Uterus (tissue), 4 donors: ENCODE data around the gene NPRL2. TPM values are rescaled to one million over a fixed set of nuclear protein-coding genes. Genes with fewer than 3 reads are reported as not detected.

ENCODE experiments used
- DNase-seq, 2 donors: peaks; one replicate each; pipeline ENCODE4 v3.0.0-alpha.2; 2019 to 2020
- H3K27ac ChIP-seq, 2 donors: fragments of 200-600 bp; sonication (generic); 1 replicate in 1 of 2; 2 replicates in 1 of 2; pipeline ENCODE4 v1.5.1; 2016 to 2018
- H3K27me3 ChIP-seq, 2 donors: fragments of 200-600 bp; sonication (generic); one replicate each; pipeline ENCODE4 v1.5.1; 2018 to 2019; ENCODE audit warnings: control low read depth in 1 of 2
- H3K36me3 ChIP-seq, 2 donors: fragments of 200-600 bp; sonication (generic); one replicate each; pipeline ENCODE4 v1.5.1; 2019; ENCODE audit warnings: control low read depth in 1 of 2
- H3K4me1 ChIP-seq, 2 donors: fragments of 200-600 bp; sonication (generic); one replicate each; pipeline ENCODE4 v1.5.1; 2018 to 2019; ENCODE audit warnings: control low read depth in 1 of 2
- H3K4me3 ChIP-seq, 2 donors: fragments of 200-600 bp; sonication (generic); 1 replicate in 1 of 2; 2 replicates in 1 of 2; pipeline ENCODE4 v1.5.1; 2018 to 2019; ENCODE audit warnings: mild to moderate bottlenecking in 1 of 2
- H3K9me3 ChIP-seq, 2 donors: fragments of 200-600 bp; sonication (generic); one replicate each; pipeline ENCODE4 v1.5.1; 2019; ENCODE audit warnings: control low read depth in 1 of 2
- POLR2A ChIP-seq, 2 donors: fragments of 450-650 bp; IDR thresholded peaks; one replicate each; pipeline ENCODE4 v1.6.1; 2016; ENCODE audit warnings: antibody characterized with exemption in 2 of 2, mild to moderate bottlenecking in 1 of 2, moderate library complexity in 1 of 2
- intact Hi-C: fragments of 100-400 bp; cut with DNase I; formaldehyde crosslinking; loops from one replicate; pipeline ENCODE4 v1.15.1; 2023; ENCODE audit warnings: low total_unique reads
- total RNA-seq, 4 donors: library from RNA; depleted of rRNA in 3 of 4; stranded (reverse); fragments of >200 nt in 3 of 4; gene quantifications; one replicate each; pipeline versions ENCODE4 v1.1.0 to v1.2.4, GENCODE V29; 2014 to 2023
- TF ChIP-seq, protein P1 (sequence below), 4 experiments: fragments of 200-600 bp in 2 of 4; fragments of 450-650 bp in 2 of 4; sonication (generic) in 2 of 4; IDR thresholded peaks; one replicate each; pipeline ENCODE4 v1.5.1; 2016 to 2019; ENCODE audit warnings: antibody characterized with exemption in 4 of 4, mild to moderate bottlenecking in 2 of 4, moderate library complexity in 1 of 4
- donor health status: DM: yes; HTN: yes; CAD: no.

NPRL2 gene
- total RNA-seq, 4 donors from 2014 or later, result 11.8 to 26.2 (median 16.0) TPM

DNA sequence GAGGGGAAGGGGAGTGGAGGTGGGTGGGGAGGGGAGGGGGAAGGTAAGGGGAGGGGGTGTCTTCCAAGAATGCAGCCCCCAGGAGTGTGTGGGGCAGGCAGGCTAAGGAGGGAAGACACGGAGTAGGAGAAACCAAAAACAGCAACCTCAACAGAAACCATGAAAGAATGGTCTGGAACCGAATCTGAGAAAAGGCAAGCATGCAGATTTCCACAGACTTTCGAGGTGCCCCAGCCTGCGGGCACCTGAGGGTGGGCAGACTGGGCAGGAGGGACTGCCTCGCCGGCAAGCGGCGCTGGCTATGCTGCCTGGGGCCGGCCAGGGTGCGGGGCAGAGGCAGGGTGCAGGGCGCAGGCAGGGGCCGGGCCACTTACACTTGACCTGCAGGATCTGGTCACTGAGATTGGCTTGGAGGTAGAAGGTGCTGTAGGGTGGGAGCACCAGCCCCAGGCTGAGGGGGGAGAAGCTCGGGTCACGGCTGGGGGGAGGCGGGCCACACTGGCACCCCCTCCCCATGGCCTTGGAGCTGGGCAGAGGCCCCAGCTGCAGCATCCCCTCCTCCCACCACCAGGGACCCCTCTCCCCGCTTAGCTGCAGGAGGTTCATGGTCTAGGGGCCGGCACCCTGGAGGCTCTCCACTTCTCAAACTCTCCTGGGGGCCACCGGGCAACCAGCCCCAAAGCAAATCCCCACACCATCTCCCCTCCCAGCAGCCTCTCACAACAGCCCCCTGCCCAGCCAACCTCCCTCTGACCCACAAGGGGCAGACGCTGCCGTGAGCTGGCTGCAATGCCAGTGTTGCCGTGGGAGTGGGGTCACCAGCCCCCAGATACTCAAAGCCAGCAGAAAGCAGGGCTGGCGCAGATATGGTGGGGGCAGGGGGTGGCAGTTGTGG lies 24.0 kb upstream of the NPRL2 start:
- Histone ChIP-seq H3K36me3 (no peaks in the 10 kb centered on the region), H3K4me1 (no peaks in the 10 kb centered on the region), H3K27ac (no peak overlapping the region), H3K4me3 (no peak overlapping the region), H3K27me3 (no peaks in the 10 kb centered on the region), H3K9me3 (no peaks in the 10 kb centered on the region)
- TF ChIP-seq POLR2A (IDR thresholded peaks at IDR 0.05), result no peak
- TF ChIP-seq, protein P1, sequence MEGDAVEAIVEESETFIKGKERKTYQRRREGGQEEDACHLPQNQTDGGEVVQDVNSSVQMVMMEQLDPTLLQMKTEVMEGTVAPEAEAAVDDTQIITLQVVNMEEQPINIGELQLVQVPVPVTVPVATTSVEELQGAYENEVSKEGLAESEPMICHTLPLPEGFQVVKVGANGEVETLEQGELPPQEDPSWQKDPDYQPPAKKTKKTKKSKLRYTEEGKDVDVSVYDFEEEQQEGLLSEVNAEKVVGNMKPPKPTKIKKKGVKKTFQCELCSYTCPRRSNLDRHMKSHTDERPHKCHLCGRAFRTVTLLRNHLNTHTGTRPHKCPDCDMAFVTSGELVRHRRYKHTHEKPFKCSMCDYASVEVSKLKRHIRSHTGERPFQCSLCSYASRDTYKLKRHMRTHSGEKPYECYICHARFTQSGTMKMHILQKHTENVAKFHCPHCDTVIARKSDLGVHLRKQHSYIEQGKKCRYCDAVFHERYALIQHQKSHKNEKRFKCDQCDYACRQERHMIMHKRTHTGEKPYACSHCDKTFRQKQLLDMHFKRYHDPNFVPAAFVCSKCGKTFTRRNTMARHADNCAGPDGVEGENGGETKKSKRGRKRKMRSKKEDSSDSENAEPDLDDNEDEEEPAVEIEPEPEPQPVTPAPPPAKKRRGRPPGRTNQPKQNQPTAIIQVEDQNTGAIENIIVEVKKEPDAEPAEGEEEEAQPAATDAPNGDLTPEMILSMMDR (IDR thresholded peaks at IDR 0.05), result no peak
- no peak for DNase-seq
- intact Hi-C loops, result loop anchor here (10.0 kb wide), 1 partner anchor 170 kb away; no protein-coding TSS in a partner anchor

DNA sequence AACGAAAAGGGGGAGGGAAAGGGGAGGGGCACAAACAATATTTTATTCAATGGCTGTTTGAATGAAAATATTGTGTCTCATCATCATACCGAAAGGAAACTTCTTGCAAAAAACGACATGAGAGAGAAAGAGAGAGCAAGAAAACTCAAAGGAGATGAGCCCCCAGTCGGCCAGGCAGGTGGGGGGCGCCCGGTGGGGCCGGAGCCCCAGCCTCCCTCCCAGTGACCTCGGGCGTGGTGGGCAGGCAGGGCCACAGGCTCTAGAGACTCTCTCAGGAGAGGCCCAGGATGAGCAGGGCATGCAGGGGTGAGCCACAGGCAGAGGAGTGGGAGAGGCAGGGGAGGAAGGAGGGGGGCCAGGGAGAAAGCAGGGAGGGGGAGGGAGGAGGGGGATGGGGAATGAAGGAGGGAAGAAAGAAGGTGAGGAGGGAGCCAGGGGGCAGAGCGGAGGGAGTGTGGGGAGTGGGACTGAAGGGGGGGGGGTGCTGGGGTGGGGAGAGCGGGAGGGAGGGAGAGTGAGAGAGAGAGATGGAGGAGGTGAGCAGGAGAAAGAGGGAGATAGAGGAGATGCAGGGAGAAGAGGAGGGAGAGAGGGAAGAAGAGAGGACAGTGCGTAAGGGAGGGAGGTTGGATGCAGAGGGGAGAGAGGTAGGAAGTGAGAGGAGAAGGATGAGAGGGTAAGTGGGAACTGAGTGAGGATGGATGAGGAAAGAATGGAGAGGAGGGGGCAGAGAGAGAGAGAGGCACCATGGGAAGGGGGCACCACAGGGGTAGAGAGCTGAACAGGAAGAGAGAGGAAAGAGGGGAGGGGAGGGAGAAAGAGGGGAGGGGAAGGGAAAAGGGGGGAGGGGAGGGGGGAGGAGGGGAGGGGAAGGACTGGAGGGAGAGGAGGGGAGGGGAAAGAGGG lies 22.8 kb upstream of the NPRL2 start:
- Histone ChIP-seq H3K36me3 (no peaks in the 10 kb centered on the region), H3K27ac (no peak overlapping the region), H3K4me1 (no peaks in the 10 kb centered on the region), H3K9me3 (no peaks in the 10 kb centered on the region), H3K27me3 (no peaks in the 10 kb centered on the region), H3K4me3 (no peak overlapping the region)
- DNase-seq, result no peak
- TF ChIP-seq, protein P1 (IDR thresholded peaks at IDR 0.05), result no peak
- no peak for TF ChIP-seq POLR2A (IDR thresholded peaks at IDR 0.05)
- intact Hi-C loops, result loop anchor here (10.0 kb wide), 1 partner anchor 171 kb away; no protein-coding TSS in a partner anchor

DNA sequence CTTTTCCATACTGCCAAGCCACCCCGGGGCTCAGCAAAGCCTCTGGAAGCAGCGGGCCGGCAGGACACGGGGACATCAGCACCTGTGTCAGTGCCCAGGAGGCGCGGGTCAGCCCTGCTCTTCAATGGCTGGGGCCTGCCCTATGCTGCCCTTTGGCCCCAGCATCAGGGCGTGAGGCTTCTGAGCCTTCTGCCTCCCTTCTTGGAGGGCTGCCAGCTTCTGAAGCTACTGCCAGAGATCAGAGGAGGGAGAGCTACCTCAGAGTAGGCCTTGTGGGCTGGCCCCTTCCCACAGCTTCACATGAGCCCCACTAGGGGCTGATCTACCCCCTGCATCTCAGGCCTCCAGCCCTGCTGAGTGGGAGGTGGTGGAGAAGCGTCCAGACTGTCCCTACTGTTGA lies 21.8 kb upstream of the NPRL2 start:
- no peaks in the 10 kb centered on the region for H3K27me3 ChIP-seq
- no peaks in the 10 kb centered on the region for H3K4me1 ChIP-seq
- intact Hi-C loops, result loop anchor here (10.0 kb wide), 1 partner anchor 172 kb away; no protein-coding TSS in a partner anchor
- TF ChIP-seq, protein P1 (IDR thresholded peaks at IDR 0.05), result no peak
- TF ChIP-seq POLR2A (IDR thresholded peaks at IDR 0.05), result no peak
- no peak overlapping the region for H3K4me3 ChIP-seq
- no peaks in the 10 kb centered on the region for H3K36me3 ChIP-seq
- H3K27ac ChIP-seq, result no peak overlapping the region
- DNase-seq, result no peak
- no peaks in the 10 kb centered on the region for H3K9me3 ChIP-seq

DNA sequence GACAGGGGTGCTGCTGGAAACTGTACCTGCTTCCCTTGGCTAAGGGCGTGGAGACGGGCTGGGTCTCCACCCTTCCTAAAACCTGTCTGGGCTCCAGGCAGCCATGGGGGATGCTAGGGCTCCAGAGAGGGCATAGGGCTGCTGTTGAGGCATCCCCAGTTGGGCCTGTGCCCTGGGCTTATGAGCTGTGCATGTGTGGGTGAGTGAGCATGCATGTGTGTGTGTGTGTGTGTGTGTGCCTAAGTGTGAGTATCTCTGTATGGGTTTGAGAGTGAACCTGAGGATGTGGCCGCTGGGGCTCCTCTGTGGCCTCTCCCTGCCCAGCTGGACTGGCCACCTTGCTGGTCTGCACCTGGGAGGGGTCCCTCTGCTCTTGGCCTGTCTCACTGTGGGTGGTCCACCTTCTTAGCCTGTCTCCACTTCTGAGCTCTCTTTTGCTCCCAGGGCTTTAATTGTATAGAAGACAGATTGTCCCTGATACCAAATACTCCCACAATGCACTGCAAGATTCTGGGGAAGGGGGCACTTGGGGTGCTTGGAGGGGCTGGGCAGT lies 20.6 kb upstream of the NPRL2 start:
- intact Hi-C loops, result loop anchor here (10.0 kb wide), 1 partner anchor 174 kb away; no protein-coding TSS in a partner anchor
- Histone ChIP-seq H3K27ac (no peak overlapping the region), H3K4me3 (no peak overlapping the region), H3K27me3 (no peaks in the 10 kb centered on the region), H3K9me3 (no peaks in the 10 kb centered on the region), H3K4me1 (no peaks in the 10 kb centered on the region), H3K36me3 (no peaks in the 10 kb centered on the region)
- no peak for DNase-seq
- TF ChIP-seq, protein P1 (IDR thresholded peaks at IDR 0.05), result no peak
- no peak for TF ChIP-seq POLR2A (IDR thresholded peaks at IDR 0.05)
